ENCODE data around the gene B3GAT3.

DNA sequence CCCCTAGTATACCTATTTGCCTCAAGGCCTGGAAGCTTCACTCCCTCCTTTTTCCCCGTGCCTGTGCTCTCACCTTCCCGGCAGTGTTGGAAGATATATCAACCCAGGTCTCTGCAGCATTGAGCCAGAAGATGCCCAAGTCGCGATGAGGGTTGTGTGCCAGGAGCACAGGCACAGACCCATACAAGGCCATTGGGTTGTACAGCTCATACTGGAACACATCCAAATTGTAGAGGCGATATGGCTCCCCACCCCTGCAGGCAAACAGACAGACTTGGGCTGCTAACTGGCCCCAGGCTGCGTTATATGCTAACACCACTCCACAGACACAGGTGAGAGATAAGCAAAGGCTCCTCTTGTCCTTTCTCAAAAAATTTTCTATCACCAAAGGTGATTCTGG is 10.7 kb upstream of the B3GAT3 start:
- TF ChIP-seq, protein P1, sequence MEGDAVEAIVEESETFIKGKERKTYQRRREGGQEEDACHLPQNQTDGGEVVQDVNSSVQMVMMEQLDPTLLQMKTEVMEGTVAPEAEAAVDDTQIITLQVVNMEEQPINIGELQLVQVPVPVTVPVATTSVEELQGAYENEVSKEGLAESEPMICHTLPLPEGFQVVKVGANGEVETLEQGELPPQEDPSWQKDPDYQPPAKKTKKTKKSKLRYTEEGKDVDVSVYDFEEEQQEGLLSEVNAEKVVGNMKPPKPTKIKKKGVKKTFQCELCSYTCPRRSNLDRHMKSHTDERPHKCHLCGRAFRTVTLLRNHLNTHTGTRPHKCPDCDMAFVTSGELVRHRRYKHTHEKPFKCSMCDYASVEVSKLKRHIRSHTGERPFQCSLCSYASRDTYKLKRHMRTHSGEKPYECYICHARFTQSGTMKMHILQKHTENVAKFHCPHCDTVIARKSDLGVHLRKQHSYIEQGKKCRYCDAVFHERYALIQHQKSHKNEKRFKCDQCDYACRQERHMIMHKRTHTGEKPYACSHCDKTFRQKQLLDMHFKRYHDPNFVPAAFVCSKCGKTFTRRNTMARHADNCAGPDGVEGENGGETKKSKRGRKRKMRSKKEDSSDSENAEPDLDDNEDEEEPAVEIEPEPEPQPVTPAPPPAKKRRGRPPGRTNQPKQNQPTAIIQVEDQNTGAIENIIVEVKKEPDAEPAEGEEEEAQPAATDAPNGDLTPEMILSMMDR (IDR thresholded peaks at IDR 0.05; ENCODE audit: insufficient read depth, low read length, poor library complexity, severe bottlenecking), result no peak
- no peak for TF ChIP-seq EZH2phosphoT487 (conservative IDR thresholded peaks at IDR 0.05; ENCODE audit: low read length)

Data from SU-DHL-6 (cell line).